Activated CD4-positive, alpha-beta T cell treated with anti-CD3 and anti-CD28 coated beads for 36 hours (primary cell): ENCODE data around the gene RCOR2. TPM values are rescaled to one million over a fixed set of nuclear protein-coding genes. Genes with fewer than 3 reads are reported as not detected.
A peak's percentile ranks its signal among the peaks of the same experiment; 100 is the strongest.

ENCODE experiments used
- ATAC-seq: fragments of 200-7000 bp; cut with Tn5 transposase; one replicate; pipeline ENCODE4 v1.10.0; 2021; ENCODE audit warnings: mild to moderate bottlenecking, moderate library complexity
- CTCF ChIA-PET: fragments of 350-600 bp; sonication (Branson Sonifier 250); formaldehyde crosslinking; loops from one replicate; lab custom pipeline; 2021; ENCODE audit warnings: antibody characterized with exemption; lab: Charles Lee
- POLR2A ChIA-PET: fragments of 350-600 bp; sonication (Branson Sonifier 250); formaldehyde crosslinking; loops from one replicate; lab custom pipeline; 2021; ENCODE audit warnings: antibody characterized with exemption, inconsistent platforms; lab: Charles Lee
- DNase-seq: peaks from one replicate; pipeline ENCODE4 v3.0.0-alpha.2; 2020
- H3K27ac Mint-ChIP-seq: one replicate; pipeline ENCODE4 v1.8.0; 2021; ENCODE audit warnings: mixed read lengths
- H3K27me3 Mint-ChIP-seq: one replicate; pipeline ENCODE4 v1.8.0; 2021; ENCODE audit warnings: mixed read lengths
- H3K36me3 Mint-ChIP-seq: one replicate; pipeline ENCODE4 v1.8.0; 2021; ENCODE audit warnings: low read depth, mixed read lengths
- H3K4me1 Mint-ChIP-seq: one replicate; pipeline ENCODE4 v1.8.0; 2021; ENCODE audit warnings: mixed read lengths
- H3K4me3 Mint-ChIP-seq: one replicate; pipeline ENCODE4 v1.8.0; 2021; ENCODE audit warnings: mild to moderate bottlenecking, moderate library complexity, mixed read lengths
- H3K9me3 Mint-ChIP-seq: one replicate; pipeline ENCODE4 v1.8.0; 2021; ENCODE audit warnings: low read depth, mixed read lengths
- intact Hi-C, 2 experiments: fragments of 100-400 bp; cut with DNase I in 1 of 2; cut with micrococcal nuclease in 1 of 2; formaldehyde crosslinking; loops; one replicate each; pipeline versions ENCODE4 v1.14.2 to v1.15.1; 2022 to 2024; cut with DNase I, micrococcal nuclease
- total RNA-seq, 2 experiments: library from RNA; stranded (reverse); gene quantifications; one replicate each; pipeline ENCODE4 v1.2.3, GENCODE V29; 2021

The RCOR2 gene
- total RNA-seq, 2 experiments from 2014 or later: 0.37 TPM

- Mint-ChIP-seq H3K9me3 (no peaks in the 10 kb centered on the region), H3K27me3 (no peaks in the 10 kb centered on the region), H3K4me1 (peaks cover 71% of the 10 kb centered on the region), H3K27ac (no peak overlapping the region), H3K4me3 (no peak overlapping the region), H3K36me3 (peaks cover 14% of the 10 kb centered on the region)
- DNase-seq (no peak), ATAC-seq (no peak)
- intact Hi-C loops: no loop called here
- ChIA-PET POLR2A (no interaction called here), CTCF (interaction anchor here (0.6 to 1.7 kb wide), 9 partner anchors 9 to 954 kb away, joined by 3 to 6 read pairs (median 4); no protein-coding TSS in a partner anchor)
These were observed 39.2 kb downstream of the RCOR2 start for GRCh38 chr11:63877658-63878241.

GRCh38 chr11:63876616-63877015 is 40.3 kb downstream of the RCOR2 start:
- peaks cover 73% of the 10 kb centered on the region for H3K4me1 Mint-ChIP-seq

GRCh38 chr11:63875506-63876065 is 41.4 kb downstream of the RCOR2 start:
- Mint-ChIP-seq H3K27ac (no peak overlapping the region), H3K4me1 (peaks cover 72% of the 10 kb centered on the region), H3K4me3 (no peak overlapping the region), H3K36me3 (peaks cover 13% of the 10 kb centered on the region), H3K9me3 (no peaks in the 10 kb centered on the region), H3K27me3 (no peaks in the 10 kb centered on the region)
- POLR2A ChIA-PET: no interaction called here
- ATAC-seq: no peak
- CTCF ChIA-PET: interaction anchor here (0.6 to 1.7 kb wide), 3 partner anchors 9 to 356 kb away, joined by 3 to 9 read pairs (median 3); no protein-coding TSS in a partner anchor
- DNase-seq: no peak
- intact Hi-C loops: no loop called here

More at GRCh38 chr11:63876616-63877015, 40.3 kb downstream of the RCOR2 start:
- CTCF ChIA-PET: interaction anchor here (0.8 to 1.7 kb wide), 4 partner anchors 10 to 43 kb away, joined by 3 to 9 read pairs (median 3); no protein-coding TSS in a partner anchor
- Mint-ChIP-seq H3K27ac (no peak overlapping the region), H3K36me3 (peaks cover 14% of the 10 kb centered on the region), H3K9me3 (no peaks in the 10 kb centered on the region), H3K4me3 (no peak overlapping the region), H3K27me3 (no peaks in the 10 kb centered on the region)
- intact Hi-C loops: no loop called here
- no peak for DNase-seq
- POLR2A ChIA-PET: no interaction called here
- no peak for ATAC-seq

- DNase-seq: no peak
- ChIA-PET POLR2A (no interaction called here), CTCF (interaction anchor here (0.8 kb wide), 1 partner anchor 16 kb away, joined by 3 read pairs; no protein-coding TSS in a partner anchor)
- Mint-ChIP-seq H3K36me3 (peaks cover 11% of the 10 kb centered on the region), H3K27me3 (no peaks in the 10 kb centered on the region), H3K9me3 (no peaks in the 10 kb centered on the region), H3K27ac (no peak overlapping the region), H3K4me3 (no peak overlapping the region), H3K4me1 (peaks cover 72% of the 10 kb centered on the region)
- intact Hi-C loops: no loop called here
- ATAC-seq: no peak
These were observed 42.5 kb downstream of the RCOR2 start for GRCh38 chr11:63874511-63874910.

- ChIA-PET CTCF (interaction anchor here (0.6 to 1.4 kb wide), 4 partner anchors 15 to 1145 kb away, joined by 3 to 5 read pairs (median 4); partner anchors contain the start of gene TTC9C), POLR2A (interaction anchor here (0.5 kb wide), 1 partner anchor 16 kb away, joined by 5 read pairs; no protein-coding TSS in a partner anchor)
- Mint-ChIP-seq H3K4me3 (no peak overlapping the region), H3K9me3 (no peaks in the 10 kb centered on the region), H3K27me3 (no peaks in the 10 kb centered on the region), H3K36me3 (peaks cover 15% of the 10 kb centered on the region), H3K4me1 (peaks cover 73% of the 10 kb centered on the region), H3K27ac (no peak overlapping the region)
- DNase-seq: no peak
- ATAC-seq: no peak
- intact Hi-C loops: no loop called here
These were observed 43.7 kb downstream of the RCOR2 start for GRCh38 chr11:63873311-63873710.

GRCh38 chr11:63872800-63873197 is 44.2 kb downstream of the RCOR2 start:
- intact Hi-C loops: no loop called here
- peaks cover 72% of the 10 kb centered on the region for H3K4me1 Mint-ChIP-seq
- peaks cover 16% of the 10 kb centered on the region for H3K36me3 Mint-ChIP-seq
- ChIA-PET POLR2A (interaction anchor here (0.5 kb wide), 1 partner anchor 15 kb away, joined by 5 read pairs; no protein-coding TSS in a partner anchor), CTCF (interaction anchor here (0.5 to 1.4 kb wide), 4 partner anchors 15 to 56 kb away, joined by 3 to 5 read pairs (median 4); no protein-coding TSS in a partner anchor)
- no peaks in the 10 kb centered on the region for H3K27me3 Mint-ChIP-seq
- no peak for ATAC-seq
- H3K4me3 Mint-ChIP-seq: no peak overlapping the region
- no peak for DNase-seq
- H3K9me3 Mint-ChIP-seq: no peaks in the 10 kb centered on the region
- H3K27ac Mint-ChIP-seq: no peak overlapping the region

- H3K9me3 Mint-ChIP-seq: no peaks in the 10 kb centered on the region
- H3K36me3 Mint-ChIP-seq: peaks cover 20% of the 10 kb centered on the region
- peaks cover 75% of the 10 kb centered on the region for H3K4me1 Mint-ChIP-seq
- H3K4me3 Mint-ChIP-seq: no peak overlapping the region
- POLR2A ChIA-PET: no interaction called here
- DNase-seq (peak; percentile 64), ATAC-seq (peak; percentile 78)
- CTCF ChIA-PET: interaction anchor here (0.5 to 1.4 kb wide), 5 partner anchors 16 to 56 kb away, joined by 3 to 5 read pairs (median 3); no protein-coding TSS in a partner anchor
- no peak overlapping the region for H3K27ac Mint-ChIP-seq
- H3K27me3 Mint-ChIP-seq: no peaks in the 10 kb centered on the region
- intact Hi-C loops: no loop called here
These were observed 44.8 kb downstream of the RCOR2 start for GRCh38 chr11:63871962-63872799.

- ChIA-PET POLR2A (interaction anchor here (0.5 kb wide), 1 partner anchor 109 kb away, joined by 5 read pairs; no protein-coding TSS in a partner anchor), CTCF (interaction anchor here (0.5 to 2.4 kb wide), 4 partner anchors 8 to 103 kb away, joined by 3 to 6 read pairs (median 4); partner anchors contain the start of gene ZFTA)
- no peaks in the 10 kb centered on the region for H3K27me3 Mint-ChIP-seq
- ATAC-seq (peak; percentile 56), DNase-seq (peak; percentile 44)
- peak overlapping the region; percentile 80 for H3K27ac Mint-ChIP-seq
- H3K4me1 Mint-ChIP-seq: peaks cover 87% of the 10 kb centered on the region
- no peaks in the 10 kb centered on the region for H3K9me3 Mint-ChIP-seq
- H3K36me3 Mint-ChIP-seq: peaks cover 24% of the 10 kb centered on the region
- intact Hi-C loops: no loop called here
- no peak overlapping the region for H3K4me3 Mint-ChIP-seq
These were observed 46.4 kb downstream of the RCOR2 start for GRCh38 chr11:63870351-63871140.

GRCh38 chr11:63869683-63870082 is 47.3 kb downstream of the RCOR2 start:
- intact Hi-C loops: loop anchor here in 1 of 2 experiments (10.0 kb wide), 1 partner anchor 305 kb away; the partner anchor contains the start of gene PLAAT2
- Mint-ChIP-seq H3K4me1 (peaks cover 92% of the 10 kb centered on the region), H3K9me3 (no peaks in the 10 kb centered on the region), H3K36me3 (peaks cover 24% of the 10 kb centered on the region), H3K27ac (peak overlapping the region; percentile 16), H3K27me3 (no peaks in the 10 kb centered on the region), H3K4me3 (no peak overlapping the region)
- peak; percentile 44 for DNase-seq
- CTCF ChIA-PET: interaction anchor here (1.1 to 2.4 kb wide), 3 partner anchors 9 to 102 kb away, joined by 3 to 6 read pairs (median 5); partner anchors contain the start of gene ZFTA
- POLR2A ChIA-PET: interaction anchor here (1.0 kb wide), 1 partner anchor 16 kb away, joined by 3 read pairs; no protein-coding TSS in a partner anchor
- ATAC-seq: peak; percentile 17

- H3K36me3 Mint-ChIP-seq: peaks cover 24% of the 10 kb centered on the region
- POLR2A ChIA-PET: interaction anchor here (1.0 kb wide), 1 partner anchor 16 kb away, joined by 3 read pairs; no protein-coding TSS in a partner anchor
- CTCF ChIA-PET: interaction anchor here (0.6 to 2.4 kb wide), 4 partner anchors 9 to 101 kb away, joined by 3 to 6 read pairs (median 4); partner anchors contain the start of genes MARK2 and ZFTA
- H3K4me3 Mint-ChIP-seq: no peak overlapping the region
- ATAC-seq (no peak), DNase-seq (no peak)
- intact Hi-C loops: loop anchor here in 1 of 2 experiments (10.0 kb wide), 1 partner anchor 304 kb away; the partner anchor contains the start of gene PLAAT2
- no peaks in the 10 kb centered on the region for H3K9me3 Mint-ChIP-seq
- H3K27ac Mint-ChIP-seq: peak overlapping the region; percentile 11
- H3K4me1 Mint-ChIP-seq: peaks cover 87% of the 10 kb centered on the region
- no peaks in the 10 kb centered on the region for H3K27me3 Mint-ChIP-seq
These were observed 47.8 kb downstream of the RCOR2 start for GRCh38 chr11:63869171-63869591.
